ENCODE results near the gene AAMP.

The AAMP gene

DNA sequence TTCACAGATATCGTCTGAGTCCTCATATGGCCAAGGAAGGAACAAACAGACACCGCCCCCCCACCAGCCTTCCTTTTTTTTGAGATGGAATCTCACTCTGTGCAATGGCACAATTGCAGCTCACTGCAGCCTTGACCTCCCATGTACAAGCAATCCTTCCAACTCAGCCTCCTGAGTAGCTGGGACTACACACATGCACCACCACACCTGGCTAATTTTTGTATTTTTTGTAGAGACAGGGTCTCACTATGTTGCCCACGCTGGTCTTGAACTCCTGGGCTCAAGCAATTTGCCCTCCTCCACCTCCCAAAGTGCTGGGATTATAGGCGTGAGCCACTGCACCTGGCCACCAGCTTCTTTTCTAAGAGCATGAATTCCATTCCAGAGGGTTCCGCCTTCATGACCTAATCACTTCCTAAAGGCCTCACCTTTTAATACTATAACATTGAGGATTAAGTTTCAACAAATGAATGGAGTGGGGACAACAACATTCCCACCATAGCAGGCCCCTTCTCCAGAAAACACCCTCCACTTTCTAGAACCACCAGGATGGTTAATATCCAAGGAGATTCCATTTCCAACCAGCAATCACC lies 24.6 kb upstream of the AAMP start:
- H3F3A ChIP-seq (ENCODE audit: insufficient read depth, low read length) = no peaks in the 10 kb centered on the region
- no peak overlapping the region for H3K4me3 ChIP-seq (ENCODE audit: low read depth, low read length, poor library complexity, severe bottlenecking)
- no peaks in the 10 kb centered on the region for H4K20me1 ChIP-seq (ENCODE audit: insufficient read depth, low read length)
- H3K36me3 ChIP-seq (ENCODE audit: insufficient read depth, low read length) = no peaks in the 10 kb centered on the region
- H3K9me3 ChIP-seq (ENCODE audit: low read length) = no peaks in the 10 kb centered on the region
- H3K4me2 ChIP-seq (ENCODE audit: low read length) = no peak overlapping the region
- H3K27ac ChIP-seq (ENCODE audit: low read depth, low read length, poor library complexity, severe bottlenecking) = no peak overlapping the region
- H3K9ac ChIP-seq (ENCODE audit: low read length) = no peak overlapping the region
- TF ChIP-seq CTCF (IDR thresholded peaks at IDR 0.05; ENCODE audit: low read length) (no peak), EZH2 (IDR thresholded peaks at IDR 0.05; ENCODE audit: borderline replicate concordance, low read length) (no peak)
- no peaks in the 10 kb centered on the region for H3K79me2 ChIP-seq (ENCODE audit: insufficient read depth, low read length)
- no peaks in the 10 kb centered on the region for H3K9me2 ChIP-seq (ENCODE audit: low read depth, low read length)
- H3K4me1 ChIP-seq (ENCODE audit: insufficient read depth, low read length, severe bottlenecking) = peaks cover 28% of the 10 kb centered on the region
- no peaks in the 10 kb centered on the region for H3K27me3 ChIP-seq (ENCODE audit: insufficient read depth, low read length)
- H2AFZ ChIP-seq (ENCODE audit: low read length) = no peak overlapping the region

GRCh38 chr2:218293715-218294429 lies 23.9 kb upstream of the AAMP start:
- Histone ChIP-seq H3K4me2 (ENCODE audit: low read length) (no peak overlapping the region), H3K79me2 (ENCODE audit: insufficient read depth, low read length) (no peaks in the 10 kb centered on the region), H3K9me2 (ENCODE audit: low read depth, low read length) (no peaks in the 10 kb centered on the region), H4K20me1 (ENCODE audit: insufficient read depth, low read length) (no peaks in the 10 kb centered on the region), H3K9me3 (ENCODE audit: low read length) (no peaks in the 10 kb centered on the region), H3F3A (ENCODE audit: insufficient read depth, low read length) (no peaks in the 10 kb centered on the region), H3K27me3 (ENCODE audit: insufficient read depth, low read length) (no peaks in the 10 kb centered on the region), H3K4me1 (ENCODE audit: insufficient read depth, low read length, severe bottlenecking) (peaks cover 28% of the 10 kb centered on the region), H3K9ac (ENCODE audit: low read length) (no peak overlapping the region), H3K36me3 (ENCODE audit: insufficient read depth, low read length) (no peaks in the 10 kb centered on the region), H3K27ac (ENCODE audit: low read depth, low read length, poor library complexity, severe bottlenecking) (no peak overlapping the region), H3K4me3 (ENCODE audit: low read depth, low read length, poor library complexity, severe bottlenecking) (no peak overlapping the region), H2AFZ (ENCODE audit: low read length) (no peak overlapping the region)
- TF ChIP-seq EZH2 (IDR thresholded peaks at IDR 0.05; ENCODE audit: borderline replicate concordance, low read length) = no peak
- no peak for TF ChIP-seq CTCF (IDR thresholded peaks at IDR 0.05; ENCODE audit: low read length)

GRCh38 chr2:218292048-218293014 lies 22.4 kb upstream of the AAMP start, which contains the start of gene TMBIM1:
TMBIM1 (minus strand) TSS chr2:218292503; CDS start chr2:218282141, 10,362 bp downstream.
- Histone ChIP-seq H2AFZ (ENCODE audit: low read length) (no peak within 1 kb of the TSS), H3K9ac (ENCODE audit: low read length) (peak within 1 kb of the TSS; percentile 48; the same call in 1 of the 2 replicates), H3K79me2 (ENCODE audit: insufficient read depth, low read length) (no peaks in the 10 kb centered on the region)

More at GRCh38 chr2:218292048-218293014, 22.4 kb upstream of the AAMP start, which contains the start of gene TMBIM1:
- H3K4me1 ChIP-seq (ENCODE audit: insufficient read depth, low read length, severe bottlenecking) = peaks cover 30% of the 10 kb centered on the region
- no peaks in the 10 kb centered on the region for H3K27me3 ChIP-seq (ENCODE audit: insufficient read depth, low read length)
- H3F3A ChIP-seq (ENCODE audit: insufficient read depth, low read length) = no peaks in the 10 kb centered on the region
- H3K9me3 ChIP-seq (ENCODE audit: low read length) = no peaks in the 10 kb centered on the region
- no peaks in the 10 kb centered on the region for H3K36me3 ChIP-seq (ENCODE audit: insufficient read depth, low read length)
- H3K4me3 ChIP-seq (ENCODE audit: low read depth, low read length, poor library complexity, severe bottlenecking) = peak within 1 kb of the TSS; percentile 59
- peak within 1 kb of the TSS; percentile 71 for H3K4me2 ChIP-seq (ENCODE audit: low read length)
- no peaks in the 10 kb centered on the region for H4K20me1 ChIP-seq (ENCODE audit: insufficient read depth, low read length)
- no peaks in the 10 kb centered on the region for H3K9me2 ChIP-seq (ENCODE audit: low read depth, low read length)
- peak; percentile 62 for TF ChIP-seq CTCF (IDR thresholded peaks at IDR 0.05; ENCODE audit: low read length)
- TF ChIP-seq EZH2 (IDR thresholded peaks at IDR 0.05; ENCODE audit: borderline replicate concordance, low read length) = no peak
- peak within 1 kb of the TSS; percentile 69 for H3K27ac ChIP-seq (ENCODE audit: low read depth, low read length, poor library complexity, severe bottlenecking)
